ENCODE results near the gene CATSPER1.

DNA sequence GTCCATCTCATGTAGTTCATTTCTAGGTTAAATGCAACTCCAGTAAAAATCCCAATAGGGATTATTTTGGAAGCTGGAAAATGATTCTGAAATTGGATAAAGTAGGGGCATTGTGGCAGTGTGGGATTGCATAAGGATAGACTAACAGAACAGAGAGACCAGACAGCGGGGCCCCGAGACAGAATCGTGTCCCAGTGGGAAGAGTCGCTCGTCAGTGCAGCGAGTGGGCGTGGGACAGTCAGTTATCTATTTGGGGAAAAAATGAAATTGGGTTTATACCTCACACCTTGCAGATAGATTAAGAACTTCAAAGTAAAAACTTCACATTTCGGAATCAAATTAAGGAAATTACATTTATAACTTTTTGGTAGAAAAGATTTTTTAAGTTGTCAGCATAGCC, 54.2 kb downstream of the CATSPER1 start:
- TF ChIP-seq, protein P1, sequence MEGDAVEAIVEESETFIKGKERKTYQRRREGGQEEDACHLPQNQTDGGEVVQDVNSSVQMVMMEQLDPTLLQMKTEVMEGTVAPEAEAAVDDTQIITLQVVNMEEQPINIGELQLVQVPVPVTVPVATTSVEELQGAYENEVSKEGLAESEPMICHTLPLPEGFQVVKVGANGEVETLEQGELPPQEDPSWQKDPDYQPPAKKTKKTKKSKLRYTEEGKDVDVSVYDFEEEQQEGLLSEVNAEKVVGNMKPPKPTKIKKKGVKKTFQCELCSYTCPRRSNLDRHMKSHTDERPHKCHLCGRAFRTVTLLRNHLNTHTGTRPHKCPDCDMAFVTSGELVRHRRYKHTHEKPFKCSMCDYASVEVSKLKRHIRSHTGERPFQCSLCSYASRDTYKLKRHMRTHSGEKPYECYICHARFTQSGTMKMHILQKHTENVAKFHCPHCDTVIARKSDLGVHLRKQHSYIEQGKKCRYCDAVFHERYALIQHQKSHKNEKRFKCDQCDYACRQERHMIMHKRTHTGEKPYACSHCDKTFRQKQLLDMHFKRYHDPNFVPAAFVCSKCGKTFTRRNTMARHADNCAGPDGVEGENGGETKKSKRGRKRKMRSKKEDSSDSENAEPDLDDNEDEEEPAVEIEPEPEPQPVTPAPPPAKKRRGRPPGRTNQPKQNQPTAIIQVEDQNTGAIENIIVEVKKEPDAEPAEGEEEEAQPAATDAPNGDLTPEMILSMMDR (IDR thresholded peaks at IDR 0.05; ENCODE audit: extremely low read depth in 1 of 2, insufficient read depth in 1 of 2, low read depth in 1 of 2, low read length in 2 of 2), result no peak
- TF ChIP-seq POLR2AphosphoS5 (IDR thresholded peaks at IDR 0.05; ENCODE audit: insufficient read depth, low read depth, low read length) (no peak), EZH2 (IDR thresholded peaks at IDR 0.05; ENCODE audit: borderline replicate concordance, low read depth, low read length, severe bottlenecking) (no peak), POLR2A (IDR thresholded peaks at IDR 0.05; ENCODE audit: low read depth, low read length) (no peak)
- TF ChIP-seq, protein P2, sequence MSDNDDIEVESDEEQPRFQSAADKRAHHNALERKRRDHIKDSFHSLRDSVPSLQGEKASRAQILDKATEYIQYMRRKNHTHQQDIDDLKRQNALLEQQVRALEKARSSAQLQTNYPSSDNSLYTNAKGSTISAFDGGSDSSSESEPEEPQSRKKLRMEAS (IDR thresholded peaks at IDR 0.05; ENCODE audit: insufficient read depth, insufficient read length), result no peak

Measured in endothelial cell of umbilical vein (primary cell).